ENCODE data around the gene USP24.

DNA sequence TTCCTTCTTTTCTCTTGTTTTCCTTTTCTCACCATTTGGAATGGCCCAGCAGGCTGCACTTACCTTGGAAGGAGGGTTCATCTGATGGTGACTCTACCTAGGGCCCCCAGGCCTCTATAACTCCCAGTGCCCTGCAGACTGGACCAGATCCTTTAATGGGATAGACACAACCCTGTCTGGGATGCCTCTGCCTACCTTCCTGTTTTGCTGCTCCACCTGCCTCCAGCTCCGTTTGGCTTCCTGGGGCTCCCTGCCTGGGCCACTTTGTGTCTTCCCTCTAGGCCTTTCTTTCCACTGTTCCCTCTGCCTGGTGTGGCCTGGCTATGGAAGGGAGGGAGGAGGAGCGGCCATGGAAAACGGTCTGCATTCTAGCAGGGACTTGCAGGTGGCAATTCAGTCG lies 168.3 kb downstream of the USP24 start:
- TF ChIP-seq POLR2A (IDR thresholded peaks at IDR 0.05) = no peak
- TF ChIP-seq, protein P1, sequence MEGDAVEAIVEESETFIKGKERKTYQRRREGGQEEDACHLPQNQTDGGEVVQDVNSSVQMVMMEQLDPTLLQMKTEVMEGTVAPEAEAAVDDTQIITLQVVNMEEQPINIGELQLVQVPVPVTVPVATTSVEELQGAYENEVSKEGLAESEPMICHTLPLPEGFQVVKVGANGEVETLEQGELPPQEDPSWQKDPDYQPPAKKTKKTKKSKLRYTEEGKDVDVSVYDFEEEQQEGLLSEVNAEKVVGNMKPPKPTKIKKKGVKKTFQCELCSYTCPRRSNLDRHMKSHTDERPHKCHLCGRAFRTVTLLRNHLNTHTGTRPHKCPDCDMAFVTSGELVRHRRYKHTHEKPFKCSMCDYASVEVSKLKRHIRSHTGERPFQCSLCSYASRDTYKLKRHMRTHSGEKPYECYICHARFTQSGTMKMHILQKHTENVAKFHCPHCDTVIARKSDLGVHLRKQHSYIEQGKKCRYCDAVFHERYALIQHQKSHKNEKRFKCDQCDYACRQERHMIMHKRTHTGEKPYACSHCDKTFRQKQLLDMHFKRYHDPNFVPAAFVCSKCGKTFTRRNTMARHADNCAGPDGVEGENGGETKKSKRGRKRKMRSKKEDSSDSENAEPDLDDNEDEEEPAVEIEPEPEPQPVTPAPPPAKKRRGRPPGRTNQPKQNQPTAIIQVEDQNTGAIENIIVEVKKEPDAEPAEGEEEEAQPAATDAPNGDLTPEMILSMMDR (IDR thresholded peaks at IDR 0.05) = no peak
